Adrenal gland (tissue), 5 donors: Measurements from ENCODE around the gene NHERF2.

ENCODE experiments used
- POLR2A ChIP-seq, 2 donors: fragments of 450-650 bp; IDR thresholded peaks; one replicate each; pipeline ENCODE4 v1.6.1; 2017; ENCODE audit warnings: antibody characterized with exemption in 2 of 2, mild to moderate bottlenecking in 2 of 2, moderate library complexity in 1 of 2
- TF ChIP-seq, protein P1 (sequence below), 6 experiments: fragments of 450-650 bp in 4 of 6; fragments of 200-600 bp in 2 of 6; sonication (generic) in 1 of 6; IDR thresholded peaks; 1 replicate in 5 of 6; 2 replicates in 1 of 6; pipeline versions ENCODE4 v1.5.1 to v1.8.0; 2016 to 2021; ENCODE audit warnings: antibody characterized with exemption in 6 of 6, mild to moderate bottlenecking in 2 of 6, moderate library complexity in 1 of 6
- donor health status: DM: no; HTN: no; CAD: no.

DNA sequence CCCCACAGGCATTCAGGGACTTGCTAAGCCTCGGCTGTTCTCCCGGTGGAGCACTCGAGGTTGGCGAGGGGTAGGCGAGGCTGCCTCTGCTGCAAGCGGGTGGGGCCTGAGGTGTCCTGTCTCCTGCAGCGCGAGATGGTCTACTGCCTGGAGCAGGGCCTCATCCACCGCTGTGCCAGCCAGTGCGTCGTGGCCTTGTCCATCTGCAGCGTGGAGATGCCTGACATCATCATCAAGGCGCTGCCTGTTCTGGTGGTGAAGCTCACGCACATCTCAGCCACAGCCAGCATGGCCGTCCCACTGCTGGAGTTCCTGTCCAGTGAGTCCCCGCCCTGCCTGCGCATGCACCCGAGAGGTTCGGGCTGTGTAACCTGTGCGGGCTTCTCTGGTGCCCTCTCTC, 47.4 kb downstream of the NHERF2 start:
- TF ChIP-seq, protein P1, sequence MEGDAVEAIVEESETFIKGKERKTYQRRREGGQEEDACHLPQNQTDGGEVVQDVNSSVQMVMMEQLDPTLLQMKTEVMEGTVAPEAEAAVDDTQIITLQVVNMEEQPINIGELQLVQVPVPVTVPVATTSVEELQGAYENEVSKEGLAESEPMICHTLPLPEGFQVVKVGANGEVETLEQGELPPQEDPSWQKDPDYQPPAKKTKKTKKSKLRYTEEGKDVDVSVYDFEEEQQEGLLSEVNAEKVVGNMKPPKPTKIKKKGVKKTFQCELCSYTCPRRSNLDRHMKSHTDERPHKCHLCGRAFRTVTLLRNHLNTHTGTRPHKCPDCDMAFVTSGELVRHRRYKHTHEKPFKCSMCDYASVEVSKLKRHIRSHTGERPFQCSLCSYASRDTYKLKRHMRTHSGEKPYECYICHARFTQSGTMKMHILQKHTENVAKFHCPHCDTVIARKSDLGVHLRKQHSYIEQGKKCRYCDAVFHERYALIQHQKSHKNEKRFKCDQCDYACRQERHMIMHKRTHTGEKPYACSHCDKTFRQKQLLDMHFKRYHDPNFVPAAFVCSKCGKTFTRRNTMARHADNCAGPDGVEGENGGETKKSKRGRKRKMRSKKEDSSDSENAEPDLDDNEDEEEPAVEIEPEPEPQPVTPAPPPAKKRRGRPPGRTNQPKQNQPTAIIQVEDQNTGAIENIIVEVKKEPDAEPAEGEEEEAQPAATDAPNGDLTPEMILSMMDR (IDR thresholded peaks at IDR 0.05), result no peak
- no peak for TF ChIP-seq POLR2A (IDR thresholded peaks at IDR 0.05)
